ENCODE measurements around the gene MTOR.

Gene MTOR

DNA sequence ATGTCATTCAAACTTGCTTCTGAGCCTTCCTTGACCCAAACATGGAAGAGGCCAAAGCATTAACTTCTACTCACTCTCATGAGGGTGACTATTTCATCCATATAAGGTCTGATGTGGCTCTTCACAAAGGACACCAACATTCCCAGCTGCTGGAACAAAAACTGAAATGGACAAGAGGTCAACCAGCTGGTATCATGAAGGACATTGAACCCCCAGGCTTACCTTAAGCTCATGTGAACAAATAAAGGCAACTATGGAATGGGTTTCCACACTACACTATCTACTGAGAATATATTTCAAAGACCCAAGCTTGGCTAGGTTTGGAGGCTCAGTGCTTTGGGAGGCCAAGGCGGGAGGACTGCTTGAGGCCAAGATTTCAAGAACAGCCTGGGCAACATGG is 46.3 kb downstream of the MTOR start:
- no peaks in the 10 kb centered on the region for H3K4me1 ChIP-seq (ENCODE audit: control insufficient read depth, insufficient read depth, low read length)
- no peak overlapping the region for H3K27ac ChIP-seq (ENCODE audit: low read length)
- no peak overlapping the region for H3K4me3 ChIP-seq (ENCODE audit: low read length)
- H3K27me3 ChIP-seq (ENCODE audit: control insufficient read depth, insufficient read depth, low read length), result no peaks in the 10 kb centered on the region
- no peaks in the 10 kb centered on the region for H3K9me3 ChIP-seq (ENCODE audit: control insufficient read depth, insufficient read depth, low read length)
- peaks cover 35% of the 10 kb centered on the region for H3K36me3 ChIP-seq (ENCODE audit: control insufficient read depth, insufficient read depth, low read length)
- WGBS (ENCODE audit: insufficient coverage, insufficient read length), result no CpG with 5 or more reads among the region's 1 CpG
- DNase-seq (ENCODE audit: low read depth, low spot score), result no peak

- DNase-seq (ENCODE audit: low read depth, low spot score), result no peak
- WGBS (ENCODE audit: insufficient coverage, insufficient read length), result no CpG with 5 or more reads among the region's 2 CpGs
- Histone ChIP-seq H3K27ac (ENCODE audit: low read length) (no peak overlapping the region), H3K4me3 (ENCODE audit: low read length) (no peak overlapping the region), H3K36me3 (ENCODE audit: control insufficient read depth, insufficient read depth, low read length) (peaks cover 36% of the 10 kb centered on the region), H3K4me1 (ENCODE audit: control insufficient read depth, insufficient read depth, low read length) (no peaks in the 10 kb centered on the region), H3K27me3 (ENCODE audit: control insufficient read depth, insufficient read depth, low read length) (no peaks in the 10 kb centered on the region), H3K9me3 (ENCODE audit: control insufficient read depth, insufficient read depth, low read length) (no peaks in the 10 kb centered on the region)
Measured at GRCh38 chr1:11215381-11216005, 46.9 kb downstream of the MTOR start.

DNA sequence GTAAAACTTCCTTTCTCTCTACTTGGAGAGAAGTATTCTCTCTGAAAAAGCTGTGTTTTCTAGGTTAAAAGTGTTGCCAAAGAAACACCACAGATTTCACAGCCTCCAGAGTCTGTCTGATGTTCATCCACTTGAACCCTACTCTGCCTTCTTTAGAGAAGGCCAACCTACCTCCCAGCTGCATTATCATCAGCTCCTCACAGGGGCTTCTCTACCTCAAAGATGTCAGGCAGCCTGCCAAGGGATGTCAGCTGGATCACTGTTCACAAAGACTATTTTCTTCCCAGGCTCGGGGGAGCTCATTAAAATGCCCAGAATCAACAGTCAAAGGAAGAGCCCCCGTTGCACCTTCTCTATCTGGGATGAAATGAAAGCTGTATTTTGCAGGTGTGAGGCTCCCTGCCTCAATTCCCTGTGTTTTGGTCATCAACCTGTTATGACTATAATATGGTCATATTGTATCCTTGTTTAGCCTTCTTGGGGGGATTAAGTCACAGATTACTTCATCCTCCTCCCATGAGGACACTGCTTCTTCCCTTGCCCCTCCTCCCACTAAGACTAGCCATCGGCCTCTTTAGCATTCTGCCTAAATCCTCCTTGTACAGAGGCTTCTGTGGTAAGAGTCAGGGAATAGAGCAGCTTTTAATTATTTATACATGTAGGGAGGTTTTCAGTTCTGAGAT is 47.5 kb downstream of the MTOR start:
- no CpG with 5 or more reads among the region's 3 CpGs for WGBS (ENCODE audit: insufficient coverage, insufficient read length)
- no peak overlapping the region for H3K4me3 ChIP-seq (ENCODE audit: low read length)
- no peak for DNase-seq (ENCODE audit: low read depth, low spot score)
- H3K27me3 ChIP-seq (ENCODE audit: control insufficient read depth, insufficient read depth, low read length), result no peaks in the 10 kb centered on the region
- peaks cover 36% of the 10 kb centered on the region for H3K36me3 ChIP-seq (ENCODE audit: control insufficient read depth, insufficient read depth, low read length)
- H3K27ac ChIP-seq (ENCODE audit: low read length), result no peak overlapping the region
- no peaks in the 10 kb centered on the region for H3K9me3 ChIP-seq (ENCODE audit: control insufficient read depth, insufficient read depth, low read length)
- no peaks in the 10 kb centered on the region for H3K4me1 ChIP-seq (ENCODE audit: control insufficient read depth, insufficient read depth, low read length)

DNA sequence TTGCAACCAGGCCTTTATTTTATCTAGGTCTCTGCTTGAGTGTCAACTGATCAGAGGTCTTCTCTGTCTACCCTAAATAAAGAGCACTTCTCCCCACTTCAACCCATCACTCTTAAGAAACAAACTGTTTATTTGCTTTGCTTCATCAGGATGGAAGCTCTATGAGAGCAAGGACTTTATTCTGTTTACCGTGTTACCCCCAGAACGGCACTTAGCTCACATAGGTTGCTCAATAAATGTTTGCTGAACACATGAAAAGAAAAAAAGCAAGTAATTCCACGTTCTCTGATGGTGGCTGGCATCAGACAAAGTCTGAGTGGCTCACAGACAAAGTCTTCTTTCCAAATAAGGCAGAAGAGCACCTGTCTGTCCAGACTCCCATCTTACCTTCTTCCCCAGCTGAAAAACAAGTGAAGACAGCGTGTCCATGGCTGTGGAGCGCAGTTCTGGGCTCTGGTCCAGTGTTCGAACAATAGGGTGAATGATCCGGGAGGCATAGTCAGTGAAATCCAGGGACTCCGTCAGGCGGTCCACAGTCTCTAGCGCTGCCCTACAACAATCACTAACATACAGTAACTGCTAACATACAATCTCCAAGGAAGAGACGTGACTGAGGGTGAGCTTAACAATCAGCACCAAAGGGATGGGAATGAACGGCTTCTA is 50.3 kb downstream of the MTOR start:
- H3K27ac ChIP-seq (ENCODE audit: low read length), result no peak overlapping the region
- peaks cover 41% of the 10 kb centered on the region for H3K36me3 ChIP-seq (ENCODE audit: control insufficient read depth, insufficient read depth, low read length)
- no CpG with 5 or more reads among the region's 12 CpGs for WGBS (ENCODE audit: insufficient coverage, insufficient read length)
- no peaks in the 10 kb centered on the region for H3K9me3 ChIP-seq (ENCODE audit: control insufficient read depth, insufficient read depth, low read length)
- H3K4me1 ChIP-seq (ENCODE audit: control insufficient read depth, insufficient read depth, low read length), result no peaks in the 10 kb centered on the region
- no peaks in the 10 kb centered on the region for H3K27me3 ChIP-seq (ENCODE audit: control insufficient read depth, insufficient read depth, low read length)
- DNase-seq (ENCODE audit: low read depth, low spot score), result no peak
- H3K4me3 ChIP-seq (ENCODE audit: low read length), result no peak overlapping the region

GRCh38 chr1:11211461-11211860 is 50.9 kb downstream of the MTOR start:
- no peaks in the 10 kb centered on the region for H3K4me1 ChIP-seq (ENCODE audit: control insufficient read depth, insufficient read depth, low read length)
- H3K27ac ChIP-seq (ENCODE audit: low read length), result no peak overlapping the region
- H3K36me3 ChIP-seq (ENCODE audit: control insufficient read depth, insufficient read depth, low read length), result peaks cover 41% of the 10 kb centered on the region
- WGBS (ENCODE audit: insufficient coverage, insufficient read length), result no CpG with 5 or more reads among the region's 4 CpGs
- DNase-seq (ENCODE audit: low read depth, low spot score), result no peak
- H3K27me3 ChIP-seq (ENCODE audit: control insufficient read depth, insufficient read depth, low read length), result no peaks in the 10 kb centered on the region
- no peak overlapping the region for H3K4me3 ChIP-seq (ENCODE audit: low read length)
- H3K9me3 ChIP-seq (ENCODE audit: control insufficient read depth, insufficient read depth, low read length), result no peaks in the 10 kb centered on the region

DNA sequence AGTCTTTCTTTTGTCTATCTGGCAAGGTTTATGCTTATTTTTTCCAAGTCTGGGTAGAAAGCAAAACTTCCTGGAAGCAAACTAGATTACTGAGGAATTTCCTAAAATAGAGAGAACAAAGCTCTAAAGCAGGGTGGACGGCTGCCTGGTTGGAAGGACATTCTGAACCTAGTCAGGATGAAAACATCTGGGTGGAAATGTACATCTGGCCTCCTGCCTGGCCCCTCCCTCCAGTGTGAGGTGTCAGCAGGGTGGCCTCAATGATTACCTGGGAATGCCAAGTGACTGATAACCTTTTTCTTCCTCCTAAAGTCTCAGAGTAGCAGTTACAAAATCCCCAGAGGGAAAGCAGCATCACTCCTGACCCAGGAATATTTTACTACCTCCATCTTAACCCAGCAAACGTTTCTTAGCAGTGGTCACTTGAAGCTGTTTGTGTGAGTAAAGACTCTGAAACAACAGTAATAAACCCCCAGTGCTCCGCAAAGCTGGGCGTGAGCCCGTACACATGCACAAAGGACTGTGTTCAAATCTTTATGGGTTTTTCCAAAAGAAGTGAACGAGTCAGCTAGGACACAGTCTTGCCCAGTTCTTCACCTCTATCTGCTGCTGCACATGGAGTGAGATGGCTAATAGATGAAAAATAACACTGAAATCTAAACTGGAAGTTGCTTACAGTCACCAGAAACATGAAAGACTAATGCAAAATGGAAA is 54.3 kb downstream of the MTOR start:
- WGBS (ENCODE audit: insufficient coverage, insufficient read length), result no CpG with 5 or more reads among the region's 6 CpGs
- no peak for DNase-seq (ENCODE audit: low read depth, low spot score)
- no peaks in the 10 kb centered on the region for H3K9me3 ChIP-seq (ENCODE audit: control insufficient read depth, insufficient read depth, low read length)
- H3K27me3 ChIP-seq (ENCODE audit: control insufficient read depth, insufficient read depth, low read length), result no peaks in the 10 kb centered on the region
- no peak overlapping the region for H3K4me3 ChIP-seq (ENCODE audit: low read length)
- H3K36me3 ChIP-seq (ENCODE audit: control insufficient read depth, insufficient read depth, low read length), result peaks cover 26% of the 10 kb centered on the region
- H3K27ac ChIP-seq (ENCODE audit: low read length), result no peak overlapping the region
- no peaks in the 10 kb centered on the region for H3K4me1 ChIP-seq (ENCODE audit: control insufficient read depth, insufficient read depth, low read length)

DNA sequence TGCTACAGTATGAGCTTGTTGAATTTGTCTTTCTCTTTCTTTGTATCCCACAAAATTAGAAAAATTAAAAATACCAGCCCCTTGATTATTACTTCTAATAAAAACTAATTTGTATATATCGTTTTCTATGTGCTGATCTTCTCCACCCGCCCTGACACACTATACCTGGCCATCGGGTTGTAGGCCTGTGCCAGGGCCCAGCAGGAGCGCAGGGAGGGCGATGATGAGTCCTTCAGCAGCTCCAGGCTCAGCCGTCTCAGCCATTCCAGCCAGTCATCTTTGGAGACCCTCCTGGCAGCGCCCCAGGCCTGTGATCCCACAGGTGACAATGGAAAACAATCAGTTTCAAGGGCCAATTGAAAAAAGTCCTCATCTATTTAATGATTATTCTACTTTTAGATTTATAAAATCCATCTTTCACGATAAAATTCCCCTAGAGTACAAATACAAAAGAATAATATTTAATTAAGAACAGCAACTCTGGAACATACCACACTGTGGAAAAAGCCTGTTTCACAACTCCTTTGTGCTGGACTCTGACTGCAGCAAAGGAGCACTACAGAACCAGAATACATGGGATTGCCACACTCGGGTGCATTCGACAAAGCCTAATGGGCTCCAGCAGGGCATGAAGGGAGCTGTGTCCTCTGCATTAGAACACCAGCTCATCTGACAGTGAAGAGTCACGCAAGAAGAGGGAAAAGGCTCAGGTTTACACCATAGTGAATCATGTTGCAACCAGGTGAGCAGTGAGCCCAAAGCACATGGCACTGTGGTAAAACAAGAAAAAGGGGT is 57.8 kb downstream of the MTOR start:
- no peaks in the 10 kb centered on the region for H3K9me3 ChIP-seq (ENCODE audit: control insufficient read depth, insufficient read depth, low read length)
- H3K27me3 ChIP-seq (ENCODE audit: control insufficient read depth, insufficient read depth, low read length), result no peaks in the 10 kb centered on the region
- H3K4me3 ChIP-seq (ENCODE audit: low read length), result no peak overlapping the region
- no peaks in the 10 kb centered on the region for H3K4me1 ChIP-seq (ENCODE audit: control insufficient read depth, insufficient read depth, low read length)
- DNase-seq (ENCODE audit: low read depth, low spot score), result no peak
- H3K27ac ChIP-seq (ENCODE audit: low read length), result no peak overlapping the region
- peaks cover 10% of the 10 kb centered on the region for H3K36me3 ChIP-seq (ENCODE audit: control insufficient read depth, insufficient read depth, low read length)
- WGBS (ENCODE audit: insufficient coverage, insufficient read length), result 100% methylated on average over 1 of the region's 11 CpGs

DNA sequence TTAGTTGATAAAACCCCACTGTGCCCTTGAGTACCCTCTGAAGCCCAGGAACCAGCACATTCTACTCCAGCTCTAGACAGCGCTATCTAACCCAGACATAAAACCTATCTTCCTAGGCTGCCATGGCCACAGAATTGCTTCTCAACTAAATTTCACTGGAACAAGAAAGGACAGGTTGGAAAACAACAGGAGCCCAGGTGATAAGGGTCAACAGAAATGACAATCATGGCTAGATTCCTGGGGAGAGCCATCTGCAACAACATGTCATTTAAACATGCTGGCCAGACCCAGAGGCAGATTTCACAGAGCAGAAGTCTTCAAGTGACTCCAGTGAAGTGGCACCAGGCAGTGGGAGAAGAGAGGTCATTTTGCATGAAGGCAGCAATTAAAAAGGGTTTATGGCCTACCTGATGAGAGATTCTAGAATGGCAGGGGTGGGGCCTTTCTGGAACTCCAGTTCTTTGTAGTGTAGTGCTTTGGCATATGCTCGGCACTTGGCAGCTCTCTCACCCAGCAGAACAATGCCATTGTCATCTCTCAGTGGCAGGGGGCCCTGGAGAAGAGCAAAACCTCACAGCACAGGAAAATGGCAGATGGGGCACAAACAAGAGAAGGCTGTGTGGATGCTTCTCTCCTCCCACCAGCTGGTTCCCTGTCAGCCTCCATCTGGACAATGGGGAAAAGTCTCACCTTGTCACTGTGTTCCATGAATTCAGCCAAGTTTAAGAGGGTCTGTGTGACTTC is 63.3 kb downstream of the MTOR start:
- peaks cover 15% of the 10 kb centered on the region for H3K36me3 ChIP-seq (ENCODE audit: control insufficient read depth, insufficient read depth, low read length)
- DNase-seq (ENCODE audit: low read depth, low spot score), result no peak

DNA sequence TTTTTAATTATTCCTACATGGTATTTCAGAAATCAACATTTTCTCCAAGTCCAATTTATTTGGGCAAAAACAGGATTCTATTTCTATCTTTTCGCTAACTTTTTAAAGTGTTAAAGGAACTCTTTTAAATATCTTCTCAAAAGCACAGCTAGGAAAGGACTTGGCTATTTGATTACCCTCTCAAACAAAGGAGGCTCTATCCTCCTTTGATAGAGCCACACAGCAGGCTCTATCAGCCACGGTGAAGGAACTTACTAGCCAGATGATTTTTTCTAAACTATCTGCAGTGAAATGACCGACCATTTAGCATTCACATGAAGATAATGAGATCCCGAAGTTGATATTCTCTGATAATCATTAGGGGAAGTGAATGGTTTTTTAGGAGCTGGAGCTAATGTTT is 64.1 kb downstream of the MTOR start:
- peaks cover 11% of the 10 kb centered on the region for H3K36me3 ChIP-seq (ENCODE audit: control insufficient read depth, insufficient read depth, low read length)

More for the DNA sequence above, 63.3 kb downstream of the MTOR start:
- no CpG with 5 or more reads among the region's 2 CpGs for WGBS (ENCODE audit: insufficient coverage, insufficient read length)
- no peaks in the 10 kb centered on the region for H3K4me1 ChIP-seq (ENCODE audit: control insufficient read depth, insufficient read depth, low read length)
- H3K27me3 ChIP-seq (ENCODE audit: control insufficient read depth, insufficient read depth, low read length), result no peaks in the 10 kb centered on the region
- no peak overlapping the region for H3K27ac ChIP-seq (ENCODE audit: low read length)
- no peaks in the 10 kb centered on the region for H3K9me3 ChIP-seq (ENCODE audit: control insufficient read depth, insufficient read depth, low read length)
- H3K4me3 ChIP-seq (ENCODE audit: low read length), result no peak overlapping the region

More for the DNA sequence above, 64.1 kb downstream of the MTOR start:
- no peaks in the 10 kb centered on the region for H3K4me1 ChIP-seq (ENCODE audit: control insufficient read depth, insufficient read depth, low read length)
- no peak overlapping the region for H3K4me3 ChIP-seq (ENCODE audit: low read length)
- no CpG with 5 or more reads among the region's 4 CpGs for WGBS (ENCODE audit: insufficient coverage, insufficient read length)
- no peaks in the 10 kb centered on the region for H3K27me3 ChIP-seq (ENCODE audit: control insufficient read depth, insufficient read depth, low read length)
- H3K27ac ChIP-seq (ENCODE audit: low read length), result no peak overlapping the region
- DNase-seq (ENCODE audit: low read depth, low spot score), result no peak
- H3K9me3 ChIP-seq (ENCODE audit: control insufficient read depth, insufficient read depth, low read length), result no peaks in the 10 kb centered on the region

Measured in iPS DF 6.9 (cell line).